Mesenchymal stem cell (in vitro differentiated cells and primary cell): ENCODE data around the gene RPS6KA1.
"Not testable (repeated sequence)": the region's sequence is repeated elsewhere in the genome, so short reads cannot be mapped to it uniquely, and the experiment has no call there.

Experiments used
- DNase-seq: peaks from one replicate; pipeline ENCODE4 v3.0.0-alpha.2; 2013
- H2AFZ ChIP-seq: one replicate; pipeline ENCODE4 v1.6.1; 2013; ENCODE audit warnings: low read depth, mild to moderate bottlenecking, control low read depth, inconsistent platforms, low read length, moderate library complexity
- H2AK5ac ChIP-seq: 2 replicates; pipeline ENCODE4 v1.6.1; 2013; ENCODE audit warnings: low read length, moderate library complexity, mild to moderate bottlenecking, inconsistent platforms; ENCODE audit not compliant: severe bottlenecking
- H2BK120ac ChIP-seq: one replicate; pipeline ENCODE4 v1.6.1; 2013; ENCODE audit warnings: low read depth, mild to moderate bottlenecking, inconsistent platforms, low read length, moderate library complexity
- H2BK12ac ChIP-seq, 2 experiments: one replicate each; pipeline ENCODE4 v1.6.1; 2013; ENCODE audit warnings: inconsistent platforms in 2 of 2, low read length in 2 of 2, mild to moderate bottlenecking in 2 of 2, moderate library complexity in 2 of 2, control low read depth in 1 of 2
- H2BK15ac ChIP-seq: one replicate; pipeline ENCODE4 v1.6.1; 2013; ENCODE audit warnings: mild to moderate bottlenecking, low read depth, inconsistent platforms; ENCODE audit not compliant: poor library complexity, severe bottlenecking
- H2BK5ac ChIP-seq: 2 replicates; pipeline ENCODE4 v1.6.1; 2013; ENCODE audit warnings: low read depth, mild to moderate bottlenecking, low read length, control low read depth, inconsistent platforms; ENCODE audit not compliant: poor library complexity, severe bottlenecking
- H3K14ac ChIP-seq, 2 experiments: one replicate each; pipeline ENCODE4 v1.6.1; 2013; ENCODE audit warnings: inconsistent platforms in 2 of 2, low read length in 2 of 2, control low read depth in 1 of 2, mild to moderate bottlenecking in 1 of 2, moderate library complexity in 1 of 2
- H3K18ac ChIP-seq, 2 experiments: one replicate each; pipeline ENCODE4 v1.6.1; 2013; ENCODE audit warnings: inconsistent platforms in 2 of 2, low read length in 2 of 2, control low read depth in 1 of 2, low read depth in 1 of 2, mild to moderate bottlenecking in 1 of 2
- H3K23ac ChIP-seq, 2 experiments: one replicate each; pipeline ENCODE4 v1.6.1; 2013; ENCODE audit warnings: inconsistent platforms in 2 of 2, low read length in 2 of 2, mild to moderate bottlenecking in 2 of 2, moderate library complexity in 2 of 2, control low read depth in 1 of 2
- H3K27ac ChIP-seq: 2 replicates; pipeline ENCODE4 v1.5.1; 2013; ENCODE audit warnings: mild to moderate bottlenecking, moderate library complexity, low read length, control low read depth, inconsistent platforms; ENCODE audit not compliant: poor library complexity, severe bottlenecking
- H3K27me3 ChIP-seq, 2 experiments: 2 replicates each; pipeline versions ENCODE4 v1.6.1 to v1.7.0; 2013; ENCODE audit warnings: low read length in 2 of 2, mild to moderate bottlenecking in 2 of 2, moderate library complexity in 2 of 2, control low read depth in 1 of 2, inconsistent platforms in 1 of 2; ENCODE audit not compliant: control insufficient read depth in 1 of 2, insufficient read depth in 1 of 2
- H3K36me3 ChIP-seq, 2 experiments: 2 replicates each; pipeline versions ENCODE4 v1.6.1 to v1.7.0; 2013; ENCODE audit warnings: low read length in 2 of 2, control low read depth in 1 of 2, inconsistent platforms in 1 of 2, low read depth in 1 of 2, mild to moderate bottlenecking in 1 of 2; ENCODE audit not compliant: insufficient read depth in 2 of 2, control insufficient read depth in 1 of 2
- H3K4ac ChIP-seq, 2 experiments: one replicate each; pipeline ENCODE4 v1.6.1; 2013; ENCODE audit warnings: inconsistent platforms in 2 of 2, low read length in 2 of 2, mild to moderate bottlenecking in 2 of 2, moderate library complexity in 2 of 2, control low read depth in 1 of 2, low read depth in 1 of 2
- H3K4me1 ChIP-seq: 2 replicates; pipeline ENCODE4 v1.6.1; 2013; ENCODE audit warnings: low read depth, low read length, control low read depth; ENCODE audit not compliant: control insufficient read depth, insufficient read depth
- H3K4me2 ChIP-seq: 2 replicates; pipeline ENCODE4 v1.6.1; 2013; ENCODE audit warnings: low read length, mild to moderate bottlenecking, inconsistent platforms; ENCODE audit not compliant: poor library complexity, severe bottlenecking
- H3K4me3 ChIP-seq, 2 experiments: 2 replicates each; pipeline versions ENCODE4 v1.5.1 to v1.7.0; 2013; ENCODE audit warnings: low read length in 2 of 2, mild to moderate bottlenecking in 2 of 2, control low read depth in 1 of 2, low read depth in 1 of 2; ENCODE audit not compliant: insufficient read depth in 1 of 2
- H3K79me1 ChIP-seq: replicated peaks from 2 replicates; pipeline ENCODE4 v1.6.1; 2013; ENCODE audit warnings: mild to moderate bottlenecking, control low read depth, low read length, inconsistent platforms; ENCODE audit not compliant: poor library complexity, severe bottlenecking
- H3K9ac ChIP-seq: 2 replicates; pipeline ENCODE4 v1.7.0; 2013; ENCODE audit warnings: mild to moderate bottlenecking, low read length, moderate library complexity
- H3K9me3 ChIP-seq: 2 replicates; pipeline ENCODE4 v1.7.0; 2013; ENCODE audit warnings: mild to moderate bottlenecking, low read length; ENCODE audit not compliant: control insufficient read depth
- H4K8ac ChIP-seq: one replicate; pipeline ENCODE4 v1.6.1; 2013; ENCODE audit warnings: inconsistent platforms, mild to moderate bottlenecking, low read length, moderate library complexity
- H4K91ac ChIP-seq: one replicate; pipeline ENCODE4 v1.6.1; 2013; ENCODE audit warnings: mild to moderate bottlenecking, low read length, inconsistent platforms
- WGBS: methylation state at CpG from one replicate; pipeline ENCODE4 v1.1.7; 2013; ENCODE audit warnings: mixed read lengths; 5-methylcytosine and 5-hydroxymethylcytosine counted together

Gene RPS6KA1

GRCh38 chr1:26612627-26613026 is 83.1 kb downstream of the RPS6KA1 start:
- 96% methylated on average over 4 of the region's 4 CpGs for WGBS
- not testable (repeated sequence) for H3K36me3 ChIP-seq, H2BK12ac ChIP-seq, H4K91ac ChIP-seq, H3K9me3 ChIP-seq, H3K9ac ChIP-seq, H3K23ac ChIP-seq, H3K14ac ChIP-seq, H3K4me2 ChIP-seq, H2AK5ac ChIP-seq, H4K8ac ChIP-seq, H2BK15ac ChIP-seq, H3K27ac ChIP-seq, H2BK120ac ChIP-seq, DNase-seq, H3K79me1 ChIP-seq, H3K4me1 ChIP-seq, H3K4ac ChIP-seq, H3K18ac ChIP-seq, H2BK5ac ChIP-seq, H3K4me3 ChIP-seq, H2AFZ ChIP-seq
- H3K27me3 ChIP-seq: peaks cover 0 to 11% of the 10 kb centered on the region in 2 experiments

GRCh38 chr1:26614655-26615411 is 85.3 kb downstream of the RPS6KA1 start:
- Histone ChIP-seq H3K9me3 (no peaks in the 10 kb centered on the region), H3K4me3 (no peak overlapping the region), H2BK12ac (no peak overlapping the region), H3K18ac (no peak overlapping the region), H3K9ac (no peak overlapping the region), H3K79me1 (no peaks in the 10 kb centered on the region), H3K4ac (no peak overlapping the region), H3K4me1 (peaks cover 4% of the 10 kb centered on the region), H3K27me3 (peaks cover 0 to 11% of the 10 kb centered on the region in 2 experiments), H3K36me3 (no peaks in the 10 kb centered on the region), H3K4me2 (no peak overlapping the region), H4K8ac (no peak overlapping the region), H3K14ac (no peak overlapping the region), H2BK120ac (no peak overlapping the region), H3K27ac (no peak overlapping the region), H2BK15ac (no peak overlapping the region), H3K23ac (no peak overlapping the region), H2BK5ac (no peak overlapping the region), H4K91ac (no peak overlapping the region), H2AFZ (no peak overlapping the region), H2AK5ac (no peak overlapping the region)
- no peak for DNase-seq
- WGBS: no CpG with 5 or more reads among the region's 1 CpG

- Histone ChIP-seq H2AK5ac (no peak overlapping the region), H3K18ac (no peak overlapping the region), H2BK12ac (no peak overlapping the region), H3K9me3 (no peaks in the 10 kb centered on the region), H2AFZ (no peak overlapping the region), H3K79me1 (no peaks in the 10 kb centered on the region), H4K8ac (no peak overlapping the region), H3K27me3 (peaks cover 0 to under 1% of the 10 kb centered on the region in 2 experiments), H3K4me3 (no peak overlapping the region), H2BK120ac (no peak overlapping the region), H4K91ac (no peak overlapping the region), H3K23ac (no peak overlapping the region), H2BK15ac (no peak overlapping the region), H3K14ac (no peak overlapping the region), H3K4ac (no peak overlapping the region), H3K4me1 (peaks cover 4% of the 10 kb centered on the region), H3K9ac (no peak overlapping the region), H3K36me3 (no peaks in the 10 kb centered on the region), H3K4me2 (no peak overlapping the region), H2BK5ac (no peak overlapping the region), H3K27ac (no peak overlapping the region)
- WGBS: 94% methylated on average over 2 of the region's 2 CpGs
- DNase-seq: no peak
Observed at GRCh38 chr1:26616881-26617280, 87.3 kb downstream of the RPS6KA1 start.

GRCh38 chr1:26618561-26618960 is 89.0 kb downstream of the RPS6KA1 start:
- Histone ChIP-seq H3K4me2 (no peak overlapping the region), H2BK12ac (no peak overlapping the region), H2BK5ac (no peak overlapping the region), H3K9me3 (no peaks in the 10 kb centered on the region), H2AFZ (no peak overlapping the region), H3K27me3 (no peaks in the 10 kb centered on the region), H3K36me3 (no peaks in the 10 kb centered on the region), H3K4me1 (peaks cover 4% of the 10 kb centered on the region), H3K9ac (peak overlapping the region; percentile 63), H4K91ac (no peak overlapping the region), H3K18ac (no peak overlapping the region), H3K23ac (no peak overlapping the region), H3K27ac (no peak overlapping the region), H2BK15ac (no peak overlapping the region), H2BK120ac (no peak overlapping the region), H3K4ac (no peak overlapping the region), H4K8ac (no peak overlapping the region), H2AK5ac (no peak overlapping the region), H3K14ac (no peak overlapping the region), H3K79me1 (no peaks in the 10 kb centered on the region), H3K4me3 (no peak overlapping the region)
- no peak for DNase-seq
- 79% methylated on average over 3 of the region's 3 CpGs for WGBS
